H1 (cell line): ENCODE results near the gene ARPC4. TPM values are rescaled to one million over a fixed set of nuclear protein-coding genes. Genes with fewer than 3 reads are reported as not detected.

Source experiments
- CTCF ChIA-PET: fragments of 300-600 bp; sonication (Branson Sonifier 250); formaldehyde crosslinking; loops from one replicate; lab custom pipeline; 2021; ENCODE audit not compliant: partially characterized antibody; lab: Charles Lee
- POLR2A ChIA-PET: fragments of 300-600 bp; sonication (Branson Sonifier 250); formaldehyde crosslinking; loops from one replicate; lab custom pipeline; 2021; ENCODE audit warnings: inconsistent platforms; ENCODE audit not compliant: partially characterized antibody; lab: Charles Lee
- DNase-seq, 2 experiments: peaks; one replicate each; pipeline versions ENCODE4 v3.0.0 to v3.0.0-alpha.2; 2010 to 2022; ENCODE audit warnings: low spot score in 2 of 2, low read depth in 1 of 2, mixed read lengths in 1 of 2
- FAIRE-seq: peaks from 2 replicates; lab custom pipeline; 2011; peaks lifted over from hg19 to GRCh38; lab: Jason Lieb, UNC
- H2AFZ ChIP-seq: 2 replicates; pipeline ENCODE4 v1.8.1; 2012; ENCODE audit warnings: low read length, inconsistent platforms
- H2AK5ac ChIP-seq: 2 replicates; pipeline ENCODE4 v1.6.1; 2013; ENCODE audit warnings: low read depth, low read length
- H2BK120ac ChIP-seq: replicated peaks from 2 replicates; pipeline ENCODE3; 2013; ENCODE audit warnings: low read depth, low read length, inconsistent platforms
- H2BK12ac ChIP-seq: 2 replicates; pipeline ENCODE4 v1.6.1; 2013; ENCODE audit warnings: low read depth, low read length
- H2BK15ac ChIP-seq: 2 replicates; pipeline ENCODE4 v1.6.1; 2013; ENCODE audit warnings: low read length
- H2BK20ac ChIP-seq: 2 replicates; pipeline ENCODE4 v1.6.1; 2013; ENCODE audit warnings: low read length
- H2BK5ac ChIP-seq: 2 replicates; pipeline ENCODE4 v1.6.1; 2013; ENCODE audit warnings: low read depth, low read length
- H3K14ac ChIP-seq: 2 replicates; pipeline ENCODE4 v1.6.1; 2013; ENCODE audit warnings: inconsistent platforms; ENCODE audit not compliant: insufficient read length
- H3K18ac ChIP-seq: 2 replicates; pipeline ENCODE4 v1.6.1; 2013; ENCODE audit warnings: low read length; ENCODE audit errors: extremely low read depth
- H3K23ac ChIP-seq: 2 replicates; pipeline ENCODE4 v1.6.1; 2013; ENCODE audit warnings: inconsistent platforms; ENCODE audit not compliant: insufficient read length
- H3K23me2 ChIP-seq: 2 replicates; pipeline ENCODE4 v1.6.1; 2013; ENCODE audit warnings: low read depth, low read length
- H3K27ac ChIP-seq: 2 replicates; pipeline ENCODE4 v1.6.1; 2011; ENCODE audit warnings: low read depth, low read length, inconsistent platforms
- H3K27me3 ChIP-seq, 4 experiments: replicated peaks in 1 of 4; 1 replicate in 1 of 4; 2 replicates in 3 of 4; pipeline versions ENCODE4 v1.6.1 to v1.8.1; 2011 to 2013; ENCODE audit warnings: low read length in 3 of 4, mild to moderate bottlenecking in 3 of 4, inconsistent platforms in 2 of 4, mixed read lengths in 2 of 4, moderate library complexity in 1 of 4; ENCODE audit not compliant: control insufficient read depth in 3 of 4, insufficient read depth in 3 of 4; ENCODE audit errors: extremely low read depth in 1 of 4
- H3K36me3 ChIP-seq, 4 experiments: 2 replicates each; pipeline versions ENCODE4 v1.6.1 to v1.8.1; 2011 to 2013; ENCODE audit warnings: mild to moderate bottlenecking in 4 of 4, low read length in 3 of 4, moderate library complexity in 2 of 4, control low read depth in 1 of 4, inconsistent platforms in 1 of 4; ENCODE audit not compliant: insufficient read depth in 4 of 4, control insufficient read depth in 2 of 4
- H3K4ac ChIP-seq: replicated peaks from 2 replicates; pipeline ENCODE3; 2013; ENCODE audit warnings: low read length, low read depth, mixed read lengths, inconsistent platforms; ENCODE audit not compliant: insufficient read length
- H3K4me1 ChIP-seq, 4 experiments: replicated peaks in 1 of 4; 1 replicate in 1 of 4; 2 replicates in 3 of 4; pipeline versions ENCODE4 v1.6.1 to v1.8.1; 2011 to 2013; ENCODE audit warnings: low read length in 3 of 4, inconsistent platforms in 2 of 4, mixed read lengths in 1 of 4; ENCODE audit not compliant: insufficient read depth in 4 of 4, control insufficient read depth in 3 of 4
- H3K4me2 ChIP-seq, 2 experiments: 2 replicates each; pipeline versions ENCODE4 v1.6.1 to v1.8.1; 2011 to 2013; ENCODE audit warnings: low read depth in 2 of 2, low read length in 2 of 2, control low read depth in 1 of 2, inconsistent platforms in 1 of 2, mild to moderate bottlenecking in 1 of 2; ENCODE audit not compliant: insufficient read depth in 1 of 2
- H3K4me3 ChIP-seq, 4 experiments: fragments of 200-600, 300-600 bp in 1 of 4; sonication (generic), shearing (Covaris generic), sonication (Bioruptor Twin) in 1 of 4; 2 replicates each; pipeline versions ENCODE4 v1.5.1 to v1.8.1; 2011 to 2016; ENCODE audit warnings: low read length in 4 of 4, low read depth in 3 of 4, control low read depth in 2 of 4, inconsistent platforms in 2 of 4, mild to moderate bottlenecking in 2 of 4, mixed read lengths in 1 of 4, moderate library complexity in 1 of 4; ENCODE audit not compliant: insufficient read depth in 2 of 4; ENCODE audit errors: extremely low read depth in 1 of 4
- H3K56ac ChIP-seq: replicated peaks from 2 replicates; pipeline ENCODE3; 2013; ENCODE audit warnings: low read depth, mild to moderate bottlenecking, mixed read lengths, low read length, inconsistent platforms; ENCODE audit not compliant: insufficient read length
- H3K79me1 ChIP-seq: 2 replicates; pipeline ENCODE4 v1.6.1; 2013; ENCODE audit warnings: low read depth, low read length, control low read depth
- H3K79me2 ChIP-seq, 2 experiments: 2 replicates each; pipeline versions ENCODE4 v1.6.1 to v1.8.1; 2012 to 2013; ENCODE audit warnings: low read length in 2 of 2, mild to moderate bottlenecking in 2 of 2, inconsistent platforms in 1 of 2; ENCODE audit not compliant: insufficient read depth in 2 of 2, control insufficient read depth in 1 of 2
- H3K9ac ChIP-seq, 4 experiments: replicated peaks in 1 of 4; 1 replicate in 1 of 4; 2 replicates in 3 of 4; pipeline versions ENCODE4 v1.6.1 to v1.8.1; 2011 to 2013; ENCODE audit warnings: low read depth in 3 of 4, low read length in 3 of 4, control low read depth in 2 of 4, mild to moderate bottlenecking in 2 of 4, moderate library complexity in 2 of 4, inconsistent platforms in 1 of 4; ENCODE audit errors: extremely low read depth in 1 of 4
- H3K9me3 ChIP-seq, 2 experiments: 2 replicates each; pipeline versions ENCODE4 v1.6.1 to v1.8.1; 2012 to 2013; ENCODE audit warnings: mild to moderate bottlenecking in 2 of 2, moderate library complexity in 2 of 2, control low read depth in 1 of 2, inconsistent platforms in 1 of 2, low read depth in 1 of 2, low read length in 1 of 2, mixed read lengths in 1 of 2; ENCODE audit not compliant: insufficient read depth in 2 of 2
- H4K20me1 ChIP-seq, 2 experiments: replicated peaks in 1 of 2; 2 replicates each; pipeline versions ENCODE3 to v1.8.1; 2011 to 2013; ENCODE audit warnings: inconsistent platforms in 2 of 2, low read length in 2 of 2, mild to moderate bottlenecking in 1 of 2; ENCODE audit not compliant: insufficient read depth in 2 of 2, control insufficient read depth in 1 of 2
- H4K5ac ChIP-seq: 2 replicates; pipeline ENCODE4 v1.6.1; 2013; ENCODE audit warnings: low read length, low read depth, mixed read lengths, inconsistent platforms; ENCODE audit not compliant: insufficient read length
- H4K8ac ChIP-seq: 2 replicates; pipeline ENCODE4 v1.8.0; 2013; ENCODE audit warnings: mild to moderate bottlenecking, moderate library complexity, low read length, inconsistent platforms; ENCODE audit not compliant: insufficient read depth; ENCODE audit errors: extremely low read depth
- H4K91ac ChIP-seq: replicated peaks from 2 replicates; pipeline ENCODE3; 2013; ENCODE audit warnings: low read length, mixed read lengths, inconsistent platforms; ENCODE audit not compliant: insufficient read length
- ATF2 ChIP-seq: IDR thresholded peaks from 2 replicates; pipeline ENCODE4 v1.6.1; 2012; ENCODE audit warnings: low read length, inconsistent platforms
- BACH1 ChIP-seq: IDR thresholded peaks from 2 replicates; pipeline ENCODE4 v1.6.1; 2012; ENCODE audit warnings: low read length, improper control_type of control experiment
- CTBP2 ChIP-seq: IDR thresholded peaks from 2 replicates; pipeline ENCODE4 v1.7.0; 2011; ENCODE audit warnings: borderline replicate concordance, mild to moderate bottlenecking, moderate library complexity, mixed read lengths, low read length; ENCODE audit not compliant: insufficient read depth, insufficient read length
- JUN ChIP-seq: IDR thresholded peaks from 2 replicates; pipeline ENCODE4 v1.6.1; 2011; ENCODE audit warnings: low read depth, mild to moderate bottlenecking, improper control_type of control experiment, low read length
- POLR2A ChIP-seq, 2 experiments: IDR thresholded peaks; 1 replicate in 1 of 2; 2 replicates in 1 of 2; pipeline ENCODE4 v1.6.1; 2011; ENCODE audit warnings: low read depth in 2 of 2, low read length in 2 of 2, mild to moderate bottlenecking in 2 of 2; ENCODE audit errors: control extremely low read depth in 1 of 2
- POU5F1 ChIP-seq: IDR thresholded peaks from 2 replicates; pipeline ENCODE4 v1.6.1; 2011; ENCODE audit warnings: low read depth, mild to moderate bottlenecking, low read length, moderate library complexity
- ZNF274 ChIP-seq: IDR thresholded peaks from 2 replicates; pipeline ENCODE4 v1.7.0; 2012; ENCODE audit warnings: low read length, borderline replicate concordance; ENCODE audit errors: extremely low read depth
- WGBS, 2 experiments: shearing (Covaris generic) in 1 of 2; methylation state at CpG; one replicate each; pipeline versions ENCODE4 v1.1.6 to v1.1.7; 2013 to 2015; ENCODE audit warnings: low lambda C conversion rate in 2 of 2, mixed read lengths in 2 of 2, inconsistent platforms in 1 of 2, low coverage in 1 of 2, missing lambda C conversion rate in 1 of 2; ENCODE audit not compliant: insufficient replicate concordance in 2 of 2, insufficient coverage in 1 of 2, insufficient read length in 1 of 2; ENCODE audit errors: extremely low coverage in 1 of 2, missing lambda C conversion rate in 1 of 2; 5-methylcytosine and 5-hydroxymethylcytosine counted together
- polyA plus RNA-seq, 7 experiments: library from polyadenylated mRNA; depleted of rRNA in 3 of 7; stranded (reverse) in 5 of 7; unstranded in 2 of 7; fragments of >200 nt in 5 of 7; fragments of 200-250 nt in 2 of 7; gene quantifications; 1 replicate in 5 of 7; 2 replicates in 1 of 7; 4 replicates in 1 of 7; pipeline versions ENCODE4 v1.2.1 to v1.2.3, GENCODE V29; 2011 to 2013; ENCODE audit warnings: missing spikeins in 2 of 7, mixed read lengths in 2 of 7
- total RNA-seq: library from RNA; stranded (reverse); fragmentation: NEBNext Ultra II Directional; extraction: Animal tissue kit (Norgen Biotek cat#: 25700); gene quantifications from 2 replicates; pipeline ENCODE4 v1.2.1, GENCODE V29; 2021
- TF ChIP-seq, protein P1 (sequence below): IDR thresholded peaks from 2 replicates; pipeline ENCODE4 v1.6.1; 2012; ENCODE audit warnings: inconsistent platforms

The ARPC4 gene
- total and polyA plus RNA-seq, 2 of the 8 experiments (the other 6 are each of a cell fraction or from before 2014, with no cell fraction given), result 138 to 154 TPM

- Histone ChIP-seq H2BK20ac (no peak overlapping the region), H3K27ac (no peak overlapping the region), H3K4ac (no peak overlapping the region), H3K4me2 (no peak overlapping the region), H2BK5ac (no peak overlapping the region), H4K8ac (no peak overlapping the region), H2AK5ac (no peak overlapping the region), H3K4me1 (no peaks in the 10 kb centered on the region), H3K36me3 (peaks cover 4 to 40% (median 25%) of the 10 kb centered on the region in 4 experiments), H4K91ac (no peak overlapping the region), H3K27me3 (peaks cover 0 to 3% (median 0%) of the 10 kb centered on the region in 4 experiments; a peak in 1 of 7 replicates), H4K5ac (no peak overlapping the region), H4K20me1 (no peaks in the 10 kb centered on the region), H2BK15ac (no peak overlapping the region), H3K9me3 (no peaks in the 10 kb centered on the region), H2BK120ac (no peak overlapping the region), H3K56ac (no peak overlapping the region), H3K79me2 (no peaks in the 10 kb centered on the region), H2BK12ac (no peak overlapping the region), H3K79me1 (no peaks in the 10 kb centered on the region), H3K18ac (no peak overlapping the region), H3K23me2 (no peaks in the 10 kb centered on the region; the same call in 1 of the 2 replicates), H3K14ac (no peak overlapping the region), H3K4me3 (no peak overlapping the region), H3K23ac (no peak overlapping the region), H3K9ac (no peak overlapping the region), H2AFZ (no peak overlapping the region)
- ChIA-PET POLR2A (interaction anchor here (0.6 to 2.3 kb wide), 5 partner anchors 10 to 267 kb away, joined by 3 to 9 read pairs (median 3); partner anchors contain the start of gene OGG1), CTCF (interaction anchor here (0.6 to 3.9 kb wide), 8 partner anchors 10 to 654 kb away, joined by 3 to 11 read pairs (median 5); no protein-coding TSS in a partner anchor)
- WGBS, 2 experiments, result 86% methylated on average over 1 of the region's 1 CpG; no CpG with 5 or more reads in 1 of the 2 experiments
- TF ChIP-seq, protein P1, sequence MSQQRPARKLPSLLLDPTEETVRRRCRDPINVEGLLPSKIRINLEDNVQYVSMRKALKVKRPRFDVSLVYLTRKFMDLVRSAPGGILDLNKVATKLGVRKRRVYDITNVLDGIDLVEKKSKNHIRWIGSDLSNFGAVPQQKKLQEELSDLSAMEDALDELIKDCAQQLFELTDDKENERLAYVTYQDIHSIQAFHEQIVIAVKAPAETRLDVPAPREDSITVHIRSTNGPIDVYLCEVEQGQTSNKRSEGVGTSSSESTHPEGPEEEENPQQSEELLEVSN, result no peak
- no peak for TF ChIP-seq JUN
- no peak for TF ChIP-seq POU5F1
- no peak for TF ChIP-seq BACH1
- TF ChIP-seq ATF2, result no peak
- no peak for TF ChIP-seq CTBP2
- TF ChIP-seq POLR2A (IDR thresholded peaks at IDR 0.05; ENCODE audit: control extremely low read depth in 1 of 2, low read depth in 2 of 2, low read length in 2 of 2), result no peak
- TF ChIP-seq ZNF274, result no peak
- FAIRE-seq (no peak), DNase-seq (no peak)
Observed at GRCh38 chr3:9781551-9781950, 11.3 kb upstream of the ARPC4 start.
